ENCODE data around the gene TLE4. TPM values are rescaled to one million over a fixed set of nuclear protein-coding genes. Genes with fewer than 3 reads are reported as not detected.

The TLE4 gene
- total RNA-seq, 1 experiment from 2014 or later: 11.4 TPM

DNA sequence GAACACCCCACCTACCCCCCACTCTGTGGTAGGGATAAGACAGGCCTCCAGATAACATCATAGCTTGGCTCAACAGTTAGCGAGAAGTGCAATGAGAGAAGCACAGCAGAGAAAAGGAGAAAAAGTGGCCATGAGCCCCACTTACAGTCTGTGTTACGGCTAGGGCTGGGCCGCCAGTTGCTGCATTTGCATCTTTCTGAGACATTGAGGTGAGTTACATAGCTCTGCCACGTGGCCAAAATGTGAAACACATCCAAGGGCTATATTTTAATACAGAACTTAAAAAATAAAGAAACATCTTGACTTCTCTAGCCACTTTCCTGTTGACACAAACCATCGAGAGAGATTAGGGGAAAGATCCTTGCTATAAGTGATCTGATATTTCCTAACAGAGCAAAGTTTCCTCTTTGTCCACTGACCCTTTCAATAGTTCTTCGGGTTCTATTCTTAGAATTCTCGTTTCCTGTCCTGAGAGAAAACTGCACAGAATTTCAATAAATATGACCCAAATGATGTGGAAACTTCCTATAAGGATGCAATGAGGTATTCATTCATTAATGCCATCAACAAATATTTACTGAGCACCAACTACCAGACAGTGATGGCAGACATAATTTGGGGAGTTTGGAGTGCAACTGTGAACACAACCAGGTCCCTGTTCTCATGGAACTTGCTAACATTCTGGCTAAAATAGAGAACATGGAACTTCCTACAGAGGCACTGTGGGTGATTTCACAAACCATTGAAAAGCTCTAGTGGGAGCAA lies 3.2 kb upstream of the TLE4 start:
- no peak for DNase-seq
- Histone ChIP-seq H3K27me3 (no peaks in the 10 kb centered on the region), H3K4me3 (no peak overlapping the region), H3K9me3 (no peaks in the 10 kb centered on the region), H3K36me3 (no peaks in the 10 kb centered on the region)

DNA sequence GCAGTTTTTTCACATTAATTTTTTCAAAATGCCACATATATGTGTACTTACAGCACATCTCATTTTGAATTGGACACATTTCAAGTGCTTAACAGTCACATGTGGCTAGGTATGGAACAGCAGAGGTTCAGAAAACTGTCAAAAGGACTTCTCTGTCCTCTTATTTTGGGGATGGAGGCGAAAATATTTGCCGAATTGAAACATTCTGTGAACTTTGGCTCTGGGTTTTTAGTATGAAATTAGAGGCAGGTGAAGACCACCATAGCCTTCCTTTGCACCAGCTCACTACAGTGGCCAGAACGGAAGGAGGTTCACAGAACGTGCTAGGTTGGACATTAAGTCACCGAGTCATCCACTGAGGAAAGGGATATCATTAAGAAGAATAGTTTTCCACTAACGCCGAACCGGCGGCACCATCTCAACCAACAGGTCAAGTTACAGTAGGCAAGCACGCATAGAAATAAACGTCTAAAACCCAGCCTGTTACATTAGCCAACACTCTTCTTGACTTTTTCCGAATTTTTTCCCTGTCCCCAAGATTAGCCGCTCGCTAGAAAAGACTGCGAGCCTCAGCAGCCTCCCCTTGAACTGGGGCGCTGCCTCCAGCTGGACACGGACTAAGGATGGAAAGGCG lies 1.8 kb upstream of the TLE4 start:
- DNase-seq: no peak

DNA sequence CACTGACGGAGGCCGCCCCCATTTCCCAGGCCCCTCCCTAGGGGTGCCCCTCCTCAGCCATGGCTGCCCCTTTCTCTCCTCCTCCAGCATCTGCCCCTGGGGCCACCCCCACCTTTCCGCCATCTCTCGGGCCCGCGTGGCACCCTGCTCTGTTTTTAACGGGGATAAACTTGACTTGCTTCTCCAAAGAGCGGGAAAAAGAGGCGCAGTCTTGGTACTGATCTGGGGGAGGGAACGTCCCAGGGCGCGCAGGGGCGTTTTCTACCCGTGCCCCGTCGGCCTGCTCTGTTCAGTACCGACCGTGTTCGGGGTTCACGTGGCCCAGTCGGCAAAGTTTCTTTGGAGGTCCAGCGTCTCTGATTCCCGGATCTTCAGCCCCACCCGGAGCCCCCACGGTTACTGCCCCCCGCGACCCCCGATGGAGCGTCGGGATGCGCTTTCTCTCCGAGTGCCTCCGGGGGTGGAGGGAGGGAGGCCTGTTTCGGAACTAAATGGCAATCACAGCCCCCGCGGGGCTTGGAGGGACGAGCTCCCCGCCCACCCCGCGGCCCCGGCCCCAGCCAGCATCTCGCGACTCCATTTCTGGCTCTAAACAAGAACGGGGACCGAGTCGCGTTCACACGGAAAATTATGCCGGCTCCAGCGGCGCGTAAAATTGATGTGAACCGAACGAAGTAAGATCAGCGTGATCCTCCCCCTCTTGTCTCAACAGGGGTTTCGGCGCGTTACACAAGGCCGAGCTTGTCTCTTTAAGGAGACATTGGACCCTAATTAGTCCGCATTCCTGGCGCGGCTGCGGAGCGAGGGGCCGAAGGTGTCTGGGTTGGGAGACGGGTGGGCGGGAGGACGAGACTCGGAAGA lies 1.1 kb upstream of the TLE4 start:
- Histone ChIP-seq H3K4me3 (peak overlapping the region; percentile 65), H3K27me3 (no peaks in the 10 kb centered on the region), H3K9me3 (no peaks in the 10 kb centered on the region), H3K36me3 (no peaks in the 10 kb centered on the region)
- DNase-seq: peak; percentile 24

More for the DNA sequence above, 1.8 kb upstream of the TLE4 start:
- H3K9me3 ChIP-seq: no peaks in the 10 kb centered on the region
- no peaks in the 10 kb centered on the region for H3K27me3 ChIP-seq
- no peaks in the 10 kb centered on the region for H3K36me3 ChIP-seq
- H3K4me3 ChIP-seq: peak overlapping the region; percentile 65

DNA sequence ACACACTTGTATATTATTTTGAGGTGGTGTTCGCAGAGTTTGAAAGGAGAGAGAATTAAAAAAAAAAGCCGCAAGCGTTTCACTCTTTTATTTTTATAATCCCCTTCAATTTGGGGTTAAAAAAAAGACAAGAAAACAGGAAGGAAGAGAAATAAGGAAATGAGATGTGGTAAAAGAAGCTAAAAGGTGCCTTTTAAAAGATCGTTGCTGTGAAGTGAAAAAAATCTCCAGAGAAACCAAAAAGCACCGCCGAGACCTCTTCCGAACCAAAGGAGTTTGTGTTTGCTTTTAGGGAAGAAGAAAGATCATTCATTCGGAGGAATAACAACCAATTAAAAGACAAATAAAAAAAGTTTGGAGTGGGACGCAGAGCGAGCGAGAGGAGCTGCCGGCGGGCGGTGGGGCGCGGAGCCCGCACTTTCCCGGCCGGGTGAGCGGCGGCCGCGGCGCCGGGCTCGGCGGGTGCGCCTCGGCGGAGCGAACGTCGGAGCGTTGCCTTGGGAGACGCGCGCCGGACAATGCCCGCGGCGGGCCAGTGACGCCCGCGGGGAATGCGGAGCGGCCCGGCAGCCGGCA lies 355 bp downstream of the TLE4 start:
- H3K27me3 ChIP-seq: no peaks in the 10 kb centered on the region

DNA sequence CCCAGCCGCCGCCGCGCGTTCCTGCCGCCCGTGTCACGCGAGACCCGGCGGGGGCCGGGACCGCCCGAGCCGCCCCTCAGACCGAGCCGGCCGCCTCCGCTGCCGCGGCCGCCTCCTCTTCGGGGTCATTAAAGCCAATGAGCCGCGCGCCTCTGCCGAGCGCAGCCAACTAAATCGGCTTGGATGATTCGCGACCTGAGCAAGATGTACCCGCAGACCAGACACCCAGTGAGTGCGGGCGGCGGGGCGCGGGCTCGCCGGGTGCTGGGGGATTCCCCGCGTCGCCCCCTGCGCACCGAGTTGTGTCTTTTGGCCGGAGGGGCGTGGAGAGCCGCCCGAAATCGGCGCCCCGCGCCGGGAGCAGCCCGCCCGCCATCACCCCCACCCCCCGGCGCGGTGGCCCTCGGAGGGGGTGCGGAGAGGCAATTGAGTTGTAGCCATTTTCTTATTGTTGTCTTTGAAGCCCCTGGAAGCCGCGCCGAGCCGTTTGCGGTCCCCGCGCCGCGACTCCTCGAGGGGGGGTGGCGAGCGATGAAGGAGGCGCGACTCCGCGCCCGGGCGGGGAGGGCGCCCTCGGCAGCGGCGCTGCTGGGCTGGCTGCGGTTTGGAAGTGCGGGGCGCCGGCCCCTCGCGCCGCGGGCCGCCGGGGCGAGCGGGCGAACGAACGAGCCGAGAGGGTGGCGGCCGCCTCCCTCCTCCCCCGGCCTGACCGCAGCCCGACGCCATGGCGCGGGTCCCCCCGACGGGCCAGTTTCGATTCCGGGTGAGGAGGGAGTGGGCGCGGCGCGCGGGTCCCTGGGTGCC lies 1.0 kb downstream of the TLE4 start:
- Histone ChIP-seq H3K9me3 (no peaks in the 10 kb centered on the region), H3K27me3 (no peaks in the 10 kb centered on the region), H3K4me3 (peak overlapping the region; percentile 60), H3K36me3 (no peaks in the 10 kb centered on the region)
- DNase-seq: peak; percentile 54

More for the DNA sequence above, 355 bp downstream of the TLE4 start:
- no peaks in the 10 kb centered on the region for H3K36me3 ChIP-seq
- no peak for DNase-seq
- H3K9me3 ChIP-seq: no peaks in the 10 kb centered on the region
- peak overlapping the region; percentile 47 for H3K4me3 ChIP-seq

DNA sequence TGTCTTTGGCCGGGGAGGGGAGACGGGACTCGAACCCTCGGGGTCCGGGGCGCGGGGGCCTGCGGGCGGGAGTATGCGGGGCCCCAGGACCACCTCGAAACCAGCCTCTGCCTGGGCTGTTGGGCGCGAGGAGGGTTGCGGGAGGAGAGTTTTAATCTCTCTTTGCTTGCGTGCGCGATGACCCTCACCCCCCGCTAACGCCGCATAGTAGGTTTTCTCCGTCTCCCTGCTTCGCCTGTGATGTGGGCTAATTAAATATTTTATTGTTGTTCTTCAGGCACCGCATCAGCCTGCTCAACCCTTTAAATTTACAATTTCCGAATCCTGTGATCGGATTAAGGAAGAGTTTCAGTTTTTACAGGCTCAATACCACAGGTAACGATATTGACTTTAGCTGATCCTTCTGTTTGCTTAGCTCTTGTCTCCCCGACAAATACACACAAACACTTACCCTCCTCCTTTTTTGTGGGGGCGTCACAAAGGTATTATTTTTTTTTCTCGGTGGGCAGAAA lies 1.7 kb downstream of the TLE4 start:
- Histone ChIP-seq H3K27me3 (no peaks in the 10 kb centered on the region), H3K4me3 (peak overlapping the region; percentile 60), H3K9me3 (no peaks in the 10 kb centered on the region), H3K36me3 (no peaks in the 10 kb centered on the region)
- DNase-seq: peak; percentile 19

DNA sequence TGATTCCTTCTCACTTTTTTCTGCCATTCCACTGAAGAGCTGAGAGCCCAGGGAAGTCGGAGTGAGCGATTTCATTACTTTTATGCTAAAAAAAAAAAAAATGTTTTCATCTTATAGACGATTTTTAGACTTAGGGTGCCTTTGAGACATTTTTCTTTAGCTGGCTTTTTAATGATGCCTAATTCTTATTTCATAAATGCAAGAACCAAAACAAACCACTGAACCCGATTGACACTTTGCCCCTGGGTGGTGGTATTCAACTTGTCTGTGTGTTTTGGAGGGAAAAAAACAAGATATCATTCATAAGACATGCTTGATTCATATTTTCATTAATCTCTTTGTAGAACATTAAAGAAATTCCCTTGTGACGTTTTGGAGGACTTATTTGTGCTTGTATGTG lies 2.4 kb downstream of the TLE4 start:
- H3K36me3 ChIP-seq: no peaks in the 10 kb centered on the region
- H3K9me3 ChIP-seq: no peaks in the 10 kb centered on the region
- peak overlapping the region; percentile 60 for H3K4me3 ChIP-seq
- H3K27me3 ChIP-seq: no peaks in the 10 kb centered on the region
- DNase-seq: no peak

DNA sequence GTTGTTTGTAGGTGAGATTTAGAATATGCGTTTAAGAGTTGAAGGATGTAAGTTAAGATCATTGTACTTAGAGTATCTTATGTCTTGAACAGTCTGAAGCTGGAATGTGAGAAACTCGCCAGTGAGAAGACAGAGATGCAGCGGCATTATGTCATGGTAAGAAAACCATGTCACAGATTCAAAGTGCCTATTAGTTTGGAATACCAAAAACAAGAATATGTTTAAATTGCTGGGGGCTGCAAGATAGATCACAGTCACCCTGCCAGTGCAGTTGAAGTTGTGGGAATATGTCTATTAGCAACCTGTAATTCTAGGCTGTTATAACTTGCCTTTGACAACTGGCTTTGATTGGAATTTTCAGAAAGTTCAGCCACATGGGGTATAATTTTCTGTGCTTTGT lies 3.0 kb downstream of the TLE4 start:
- Histone ChIP-seq H3K36me3 (no peaks in the 10 kb centered on the region), H3K9me3 (no peaks in the 10 kb centered on the region), H3K4me3 (no peak overlapping the region), H3K27me3 (no peaks in the 10 kb centered on the region)
- DNase-seq: no peak

DNA sequence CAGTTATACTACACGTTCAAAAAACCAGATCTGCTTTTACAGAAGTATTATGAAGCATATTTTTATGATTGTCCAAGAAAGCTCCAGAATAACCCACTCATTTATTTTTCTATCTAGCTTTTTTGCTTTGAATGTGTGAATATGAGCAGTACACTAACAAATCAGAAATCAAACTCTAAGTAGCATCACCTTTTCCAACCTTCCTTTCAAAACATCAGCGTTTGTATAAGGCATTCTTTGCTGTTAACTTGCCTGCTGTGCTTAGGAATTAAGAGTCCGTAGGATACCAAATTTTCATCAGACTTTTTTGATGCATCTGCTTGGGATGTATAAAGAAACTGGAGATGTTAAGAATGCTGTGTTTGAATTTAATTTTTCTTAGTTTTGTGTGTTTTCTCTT lies 3.8 kb downstream of the TLE4 start:
- Histone ChIP-seq H3K27me3 (no peaks in the 10 kb centered on the region), H3K4me3 (no peak overlapping the region), H3K9me3 (no peaks in the 10 kb centered on the region), H3K36me3 (no peaks in the 10 kb centered on the region)
- no peak for DNase-seq

DNA sequence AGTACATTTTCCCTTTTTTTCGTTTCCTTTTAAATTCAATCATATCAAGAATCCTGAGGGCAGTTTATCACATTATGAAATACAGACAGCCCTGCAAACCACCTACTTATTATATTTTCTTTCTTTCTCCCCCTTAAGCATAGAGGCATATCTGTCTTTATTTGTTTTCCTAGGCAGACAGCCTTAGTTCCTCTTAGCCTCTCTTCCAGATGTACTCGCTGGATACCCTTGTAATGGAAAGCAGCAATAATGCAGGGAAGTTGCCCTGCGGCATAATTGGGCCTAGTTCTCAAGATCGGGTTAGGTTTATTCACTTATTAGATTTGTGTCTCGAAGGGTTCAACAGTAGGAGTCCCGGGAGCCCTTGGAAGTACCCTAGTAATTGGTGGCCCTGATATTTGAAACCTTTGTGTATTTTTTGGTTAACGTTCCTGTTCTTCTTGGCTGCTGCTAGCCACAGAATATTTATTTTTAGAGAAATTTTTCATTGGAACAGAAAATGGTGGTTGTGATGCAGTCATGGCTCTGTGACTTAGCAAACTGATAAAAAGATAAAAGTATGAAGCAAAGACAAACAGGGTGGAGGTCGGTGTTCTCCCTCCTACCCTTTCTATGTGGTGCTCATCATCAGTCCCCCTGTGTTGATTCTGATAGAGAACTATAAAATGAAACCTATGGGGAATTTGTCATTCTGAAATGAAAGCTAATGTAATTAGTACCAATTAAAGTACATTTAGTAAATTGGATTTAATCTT lies 6.4 kb downstream of the TLE4 start:
- peak; percentile 23 for DNase-seq
- Histone ChIP-seq H3K27me3 (no peaks in the 10 kb centered on the region), H3K9me3 (no peaks in the 10 kb centered on the region), H3K36me3 (no peaks in the 10 kb centered on the region), H3K4me3 (0 out of 2 replicates have a peak overlapping the region, but pooled peaks have one; percentile 6)

DNA sequence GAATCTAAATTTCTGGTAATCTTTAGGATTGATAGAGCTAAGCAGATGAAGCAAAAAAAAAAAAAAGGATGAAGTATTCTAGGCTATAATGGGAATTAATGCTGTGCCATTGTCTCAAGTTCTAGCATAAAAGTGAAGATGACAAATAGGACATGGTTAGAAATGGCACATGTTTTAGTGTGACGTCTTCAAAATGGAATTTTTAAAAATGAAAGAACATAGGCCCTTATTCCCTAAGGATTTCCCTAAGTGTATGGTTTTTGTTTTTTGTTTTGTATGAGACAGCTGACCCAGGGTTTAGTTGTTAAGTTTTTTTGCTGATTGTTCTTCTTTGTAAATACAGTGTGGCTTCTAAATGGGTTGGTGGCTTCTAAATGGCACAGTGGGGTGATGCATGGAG lies 7.1 kb downstream of the TLE4 start:
- no peak for DNase-seq
- Histone ChIP-seq H3K36me3 (no peaks in the 10 kb centered on the region), H3K4me3 (no peak overlapping the region), H3K9me3 (no peaks in the 10 kb centered on the region), H3K27me3 (no peaks in the 10 kb centered on the region)

DNA sequence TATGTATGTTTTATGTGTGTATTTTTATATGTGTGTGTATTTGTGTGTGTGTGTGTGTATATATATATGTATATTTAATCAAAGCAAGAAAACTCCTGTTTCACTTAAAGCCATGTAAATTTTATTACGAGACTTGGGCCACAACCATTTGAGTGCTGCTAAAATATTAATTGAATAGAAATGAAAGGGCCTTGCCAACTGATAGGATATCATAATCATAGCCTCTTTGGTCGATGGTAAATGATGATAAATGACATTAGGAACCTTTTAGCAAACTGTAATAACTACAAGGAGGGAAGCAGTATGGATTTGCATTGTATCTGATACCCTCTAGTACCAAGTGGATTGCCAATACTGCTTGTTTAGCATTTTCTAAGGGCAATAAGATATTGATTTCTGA lies 7.9 kb downstream of the TLE4 start:
- Histone ChIP-seq H3K27me3 (no peaks in the 10 kb centered on the region), H3K9me3 (no peaks in the 10 kb centered on the region), H3K36me3 (no peaks in the 10 kb centered on the region), H3K4me3 (no peak overlapping the region)
- no peak for DNase-seq

DNA sequence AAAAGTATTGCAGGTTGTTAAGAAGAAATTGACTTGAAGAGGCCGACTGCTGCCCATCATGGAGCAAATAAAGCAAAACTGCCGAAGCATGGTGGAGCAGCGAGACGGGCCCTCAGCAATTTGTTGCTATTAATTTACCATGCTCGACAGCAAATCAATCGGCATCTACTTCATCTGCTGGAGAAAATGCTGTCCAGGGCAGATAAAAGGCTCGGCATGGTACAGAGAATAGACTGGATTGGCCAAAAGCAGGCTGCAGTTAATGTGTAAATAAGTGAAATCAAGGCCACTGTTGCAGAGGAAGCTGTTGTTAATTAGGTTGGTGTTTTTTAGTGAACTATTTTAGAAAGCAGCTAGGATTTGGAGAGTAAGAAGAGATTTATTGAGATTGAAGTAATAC lies 8.3 kb downstream of the TLE4 start:
- Histone ChIP-seq H3K4me3 (no peak overlapping the region), H3K27me3 (no peaks in the 10 kb centered on the region), H3K9me3 (no peaks in the 10 kb centered on the region), H3K36me3 (no peaks in the 10 kb centered on the region)
- DNase-seq: no peak

DNA sequence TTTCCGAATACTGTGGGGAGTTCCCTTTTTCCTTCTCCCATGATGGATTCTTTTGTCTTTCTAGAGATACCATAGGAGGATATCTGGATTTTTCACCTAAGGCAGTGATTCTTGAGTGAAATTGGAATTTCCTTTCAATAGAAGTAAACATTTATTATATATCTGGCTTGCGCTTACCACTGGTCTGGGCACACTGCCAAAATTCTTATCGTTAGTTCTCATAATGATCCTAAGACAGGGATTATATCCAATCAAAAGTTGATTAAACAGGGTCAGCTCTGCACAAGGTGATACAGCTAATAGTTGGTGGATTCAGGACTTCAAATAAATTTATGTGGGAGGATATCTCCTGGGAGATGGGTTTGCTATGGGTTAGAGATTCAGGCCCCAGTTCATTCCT lies 9.6 kb downstream of the TLE4 start:
- Histone ChIP-seq H3K27me3 (no peaks in the 10 kb centered on the region), H3K9me3 (no peaks in the 10 kb centered on the region), H3K4me3 (no peak overlapping the region), H3K36me3 (no peaks in the 10 kb centered on the region)
- DNase-seq: no peak

DNA sequence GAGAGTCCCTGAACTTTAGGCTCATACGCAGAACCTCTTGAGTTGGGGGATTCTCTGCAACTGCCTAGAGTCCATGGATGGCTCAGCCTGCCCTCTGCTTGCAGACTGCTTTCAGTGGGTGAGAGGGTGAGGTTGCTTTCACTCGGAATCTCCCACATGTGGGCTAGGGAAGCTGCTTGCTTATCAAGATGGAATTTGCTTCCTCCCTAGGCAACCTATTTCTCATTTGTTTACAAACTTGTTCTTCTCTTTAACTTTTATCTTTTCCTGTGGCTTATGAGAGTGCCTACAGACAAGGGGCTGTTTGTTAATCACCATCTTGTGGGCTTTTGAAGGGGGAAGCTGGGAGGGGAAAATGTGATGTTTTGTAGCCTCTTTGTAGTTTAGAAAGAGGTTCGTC lies 10.0 kb downstream of the TLE4 start:
- Histone ChIP-seq H3K36me3 (no peaks in the 10 kb centered on the region), H3K4me3 (no peak overlapping the region), H3K9me3 (no peaks in the 10 kb centered on the region), H3K27me3 (no peaks in the 10 kb centered on the region)
- peak; percentile 17 for DNase-seq

Measured in MG63 (cell line).